Panc1 (cell line): Measurements from ENCODE around the gene OAS2. TPM values are rescaled to one million over a fixed set of nuclear protein-coding genes. Genes with fewer than 3 reads are reported as not detected.

Experiments
- ATAC-seq: fragments of 200-7000 bp; cut with Tn5 transposase; 2 replicates; pipeline ENCODE4 v1.9.1; 2020; ENCODE audit warnings: mild to moderate bottlenecking, moderate library complexity
- BruUV-seq: library from RNA; stranded (reverse); fragments of 400-500 nt; replicated peaks from 2 replicates; lab custom pipeline; 2021; lab: Mats Ljungman, UMichigan
- CTCF ChIA-PET: fragments of 300-600 bp; sonication (Branson Sonifier 250); formaldehyde crosslinking; loops from one replicate; lab custom pipeline; 2022; ENCODE audit warnings: antibody characterized with exemption; lab: Charles Lee
- POLR2A ChIA-PET: fragments of 300-600 bp; sonication (Branson Sonifier 250); formaldehyde crosslinking; loops from one replicate; lab custom pipeline; 2022; ENCODE audit warnings: antibody characterized with exemption; lab: Charles Lee
- DNase-seq: peaks from one replicate; pipeline ENCODE4 v3.0.0-alpha.2; 2010; ENCODE audit warnings: low read depth, low spot score
- H3K27ac ChIP-seq: 2 replicates; pipeline ENCODE4 v1.5.1; 2011; ENCODE audit warnings: mild to moderate bottlenecking, low read length, inconsistent platforms
- H3K27me3 ChIP-seq: fragments of 200-500 bp; sonication (Bioruptor generic); 2 replicates; pipeline ENCODE4 v1.6.0; 2014; ENCODE audit warnings: low read length, inconsistent platforms; ENCODE audit not compliant: control insufficient read depth, insufficient read depth
- H3K36me3 ChIP-seq: fragments of 200-500 bp; sonication (Bioruptor generic); 2 replicates; pipeline ENCODE4 v1.5.1; 2014; ENCODE audit warnings: inconsistent platforms, mild to moderate bottlenecking, low read length, moderate library complexity; ENCODE audit not compliant: control insufficient read depth, insufficient read depth
- H3K4me1 ChIP-seq: 2 replicates; pipeline ENCODE4 v1.5.1; 2011; ENCODE audit warnings: inconsistent platforms, mild to moderate bottlenecking, low read length, moderate library complexity; ENCODE audit not compliant: control insufficient read depth, insufficient read depth
- H3K4me3 ChIP-seq, 2 experiments: 2 replicates each; pipeline ENCODE4 v1.5.1; 2011 to 2012; ENCODE audit warnings: low read depth in 2 of 2, low read length in 2 of 2, mild to moderate bottlenecking in 2 of 2, inconsistent platforms in 1 of 2, moderate library complexity in 1 of 2
- H3K9me3 ChIP-seq: fragments of 200-500 bp; sonication (Bioruptor generic); 2 replicates; pipeline ENCODE4 v1.5.1; 2014; ENCODE audit warnings: low read depth, mild to moderate bottlenecking, inconsistent platforms, low read length, moderate library complexity; ENCODE audit not compliant: control insufficient read depth, insufficient read depth
- CTCF ChIP-seq: fragments of 450-650 bp; IDR thresholded peaks from 2 replicates; pipeline ENCODE4 v1.5.1; 2017; ENCODE audit warnings: mild to moderate bottlenecking
- POLR2AphosphoS5 ChIP-seq: IDR thresholded peaks from 2 replicates; pipeline ENCODE4 v1.6.1; 2012; ENCODE audit warnings: mild to moderate bottlenecking, low read depth, low read length, moderate library complexity
- REST ChIP-seq, 2 experiments: IDR thresholded peaks; 2 replicates each; pipeline ENCODE4 v1.6.1; 2011 to 2012; ENCODE audit warnings: low read depth in 2 of 2, control low read depth in 1 of 2, low read length in 1 of 2, mild to moderate bottlenecking in 1 of 2, moderate library complexity in 1 of 2; ENCODE audit not compliant: insufficient read depth in 1 of 2
- SIN3A ChIP-seq: IDR thresholded peaks from 2 replicates; pipeline ENCODE4 v1.6.1; 2012; ENCODE audit warnings: low read depth, mild to moderate bottlenecking, low read length, moderate library complexity, borderline replicate concordance; ENCODE audit not compliant: insufficient read depth
- TCF7L2 ChIP-seq: IDR thresholded peaks from 2 replicates; pipeline ENCODE4 v1.6.1; 2011; ENCODE audit warnings: mild to moderate bottlenecking, low read depth, low read length, inconsistent platforms
- in situ Hi-C: cut with HindIII; loops from 2 replicates; pipeline ENCODE4 v1.10.0; 2016; ENCODE audit warnings: low sequenced_read_pairs, low pct_unique_long_range_greater_than_20kb
- intact Hi-C: fragments of 100-400 bp; cut with micrococcal nuclease; formaldehyde crosslinking; loops from one replicate; pipeline ENCODE4 v1.10.0; 2022; ENCODE audit not compliant: unreplicated experiment
- total RNA-seq: library from RNA; stranded (reverse); gene quantifications from one replicate; pipeline ENCODE4 v1.2.1, GENCODE V29; 2021; ENCODE audit not compliant: unreplicated experiment

The OAS2 gene
- total RNA-seq, 1 experiment from 2014 or later = 2.7 TPM

GRCh38 chr12:112996501-112996900 is 18.2 kb downstream of the OAS2 start:
- Histone ChIP-seq H3K9me3 (no peaks in the 10 kb centered on the region), H3K4me3 (no peak overlapping the region), H3K36me3 (no peaks in the 10 kb centered on the region), H3K27ac (no peak overlapping the region), H3K4me1 (no peaks in the 10 kb centered on the region), H3K27me3 (peaks cover 4% of the 10 kb centered on the region)
- DNase-seq = no peak
- POLR2A ChIA-PET = no interaction called here
- intact Hi-C loops (loop anchor here (10.0 kb wide), 1 partner anchor 158 kb away; no protein-coding TSS in a partner anchor), in situ Hi-C loops (no loop called here)
- no TSS peak for BruUV-seq
- ATAC-seq = no peak
- TF ChIP-seq REST (IDR thresholded peaks at IDR 0.05; ENCODE audit: insufficient read depth in 1 of 2, low read depth in 2 of 2, low read length in 1 of 2) = no peak
- no peak for TF ChIP-seq SIN3A
- no peak for TF ChIP-seq CTCF
- TF ChIP-seq TCF7L2 = no peak
- TF ChIP-seq POLR2AphosphoS5 = no peak
- CTCF ChIA-PET = no interaction called here

GRCh38 chr12:112997506-112997905 is 19.2 kb downstream of the OAS2 start:
- DNase-seq (no peak), ATAC-seq (no peak)
- Histone ChIP-seq H3K27me3 (peaks cover 4% of the 10 kb centered on the region), H3K4me1 (no peaks in the 10 kb centered on the region), H3K9me3 (no peaks in the 10 kb centered on the region), H3K36me3 (no peaks in the 10 kb centered on the region), H3K4me3 (no peak overlapping the region), H3K27ac (no peak overlapping the region)
- no peak for TF ChIP-seq REST (IDR thresholded peaks at IDR 0.05; ENCODE audit: insufficient read depth in 1 of 2, low read depth in 2 of 2, low read length in 1 of 2)
- TF ChIP-seq TCF7L2 = no peak
- no peak for TF ChIP-seq POLR2AphosphoS5
- TF ChIP-seq CTCF = no peak
- no peak for TF ChIP-seq SIN3A
- no TSS peak for BruUV-seq
- ChIA-PET POLR2A (no interaction called here), CTCF (no interaction called here)
- intact Hi-C loops (loop anchor here (10.0 kb wide), 1 partner anchor 157 kb away; no protein-coding TSS in a partner anchor), in situ Hi-C loops (no loop called here)
